A673 (cell line): ENCODE data around the gene LRRC15. TPM values are rescaled to one million over a fixed set of nuclear protein-coding genes. Genes with fewer than 3 reads are reported as not detected.

Experiments used
- BruUV-seq: library from RNA; stranded (reverse); fragments of 400-500 nt; replicated peaks from 2 replicates; lab custom pipeline; 2021; lab: Mats Ljungman, UMichigan
- CTCF ChIA-PET: fragments of 300-600 bp; sonication (Branson Sonifier 250); formaldehyde crosslinking; loops from one replicate; lab custom pipeline; 2022; ENCODE audit warnings: antibody characterized with exemption; lab: Charles Lee
- POLR2A ChIA-PET: fragments of 300-600 bp; sonication (Branson Sonifier 250); formaldehyde crosslinking; loops from one replicate; lab custom pipeline; 2022; ENCODE audit warnings: antibody characterized with exemption; ENCODE audit not compliant: low non-redundant PET; lab: Charles Lee
- DNase-seq: peaks from one replicate; pipeline ENCODE4 v3.0.0-alpha.2; 2015; ENCODE audit warnings: low spot score
- H3K27ac ChIP-seq: fragments of 200-600 bp; sonication (generic); 2 replicates; pipeline ENCODE4 v1.5.1; 2016; ENCODE audit warnings: mixed run types, low read depth, mild to moderate bottlenecking, mixed read lengths, antibody characterized with exemption, low read length; ENCODE audit not compliant: poor library complexity, severe bottlenecking
- H3K27me3 ChIP-seq: fragments of 200-600 bp; sonication (generic); replicated peaks from 2 replicates; pipeline ENCODE4 v1.6.1; 2017; ENCODE audit warnings: mixed run types, low read depth, mild to moderate bottlenecking, mixed read lengths, antibody characterized with exemption, low read length; ENCODE audit not compliant: insufficient read depth, poor library complexity
- H3K36me3 ChIP-seq: fragments of 200-600 bp; sonication (generic); 2 replicates; pipeline ENCODE4 v1.6.1; 2016; ENCODE audit warnings: mixed run types, mild to moderate bottlenecking, mixed read lengths, antibody characterized with exemption, low read length; ENCODE audit not compliant: insufficient read depth, poor library complexity, severe bottlenecking
- H3K4me1 ChIP-seq: fragments of 200-600 bp; sonication (generic); 2 replicates; pipeline ENCODE4 v1.6.1; 2017; ENCODE audit warnings: mixed run types, mild to moderate bottlenecking, mixed read lengths, antibody characterized with exemption, low read length; ENCODE audit not compliant: insufficient read depth, poor library complexity, severe bottlenecking
- H3K4me3 ChIP-seq: fragments of 200-600 bp; sonication (generic); 2 replicates; pipeline ENCODE4 v1.5.1; 2016; ENCODE audit warnings: low read depth, mixed run types, mild to moderate bottlenecking, mixed read lengths, low read length; ENCODE audit not compliant: poor library complexity, severe bottlenecking
- H3K9me3 ChIP-seq: fragments of 200-600 bp; sonication (generic); 2 replicates; pipeline ENCODE4 v1.6.1; 2016; ENCODE audit warnings: mixed run types, low read depth, mild to moderate bottlenecking, mixed read lengths, antibody characterized with exemption, low read length; ENCODE audit not compliant: poor library complexity, severe bottlenecking
- CTCF ChIP-seq: fragments of 300-800, 200-600 bp; sonication (generic); conservative IDR thresholded peaks from 2 replicates; pipeline ENCODE4 v1.5.1; 2017; ENCODE audit warnings: low read depth, mild to moderate bottlenecking, antibody characterized with exemption, low read length, moderate library complexity, mixed read lengths
- EZH2 ChIP-seq: fragments of 200-600 bp; sonication (generic); IDR thresholded peaks from 2 replicates; pipeline ENCODE4 v1.6.1; 2017; ENCODE audit warnings: borderline replicate concordance, low read depth, mild to moderate bottlenecking, mixed read lengths, antibody characterized with exemption, low read length; ENCODE audit not compliant: poor library complexity, severe bottlenecking
- intact Hi-C: fragments of 100-400 bp; cut with micrococcal nuclease; formaldehyde crosslinking; loops from one replicate; pipeline ENCODE4 v1.10.0; 2022; ENCODE audit not compliant: unreplicated experiment
- total RNA-seq: library from RNA; stranded (reverse); gene quantifications from 2 replicates; pipeline ENCODE4 v1.2.3, GENCODE V29; 2021

The LRRC15 gene
- total RNA-seq, 1 experiment from 2014 or later, result not detected

- intact Hi-C loops, result loop anchor here (10.0 kb wide), 1 partner anchor 307 kb away; no protein-coding TSS in a partner anchor
- no peak for DNase-seq
- Histone ChIP-seq H3K27ac (peak overlapping the region; percentile 21), H3K4me3 (no peak overlapping the region), H3K9me3 (no peaks in the 10 kb centered on the region), H3K36me3 (no peaks in the 10 kb centered on the region), H3K27me3 (no peaks in the 10 kb centered on the region), H3K4me1 (peaks cover 59% of the 10 kb centered on the region)
- BruUV-seq, result no TSS peak
- TF ChIP-seq EZH2 (no peak), CTCF (no peak)
- POLR2A ChIA-PET, result no interaction called here
- CTCF ChIA-PET, result no interaction called here
Observed at GRCh38 chr3:194312186-194312742, 57.3 kb downstream of the LRRC15 start.

- intact Hi-C loops, result loop anchor here (10.0 kb wide), 1 partner anchor 306 kb away; no protein-coding TSS in a partner anchor
- Histone ChIP-seq H3K4me1 (peaks cover 65% of the 10 kb centered on the region), H3K36me3 (no peaks in the 10 kb centered on the region), H3K27me3 (no peaks in the 10 kb centered on the region), H3K4me3 (no peak overlapping the region), H3K9me3 (no peaks in the 10 kb centered on the region), H3K27ac (no peak overlapping the region)
- BruUV-seq, result no TSS peak
- POLR2A ChIA-PET, result no interaction called here
- DNase-seq, result no peak
- TF ChIP-seq CTCF (no peak), EZH2 (no peak)
- CTCF ChIA-PET, result no interaction called here
Observed at GRCh38 chr3:194311000-194311399, 58.5 kb downstream of the LRRC15 start.

GRCh38 chr3:194310060-194310835 is 59.3 kb downstream of the LRRC15 start:
- BruUV-seq, result no TSS peak
- Histone ChIP-seq H3K4me1 (peaks cover 62% of the 10 kb centered on the region), H3K4me3 (no peak overlapping the region), H3K36me3 (no peaks in the 10 kb centered on the region), H3K9me3 (no peaks in the 10 kb centered on the region), H3K27ac (no peak overlapping the region), H3K27me3 (no peaks in the 10 kb centered on the region)
- no peak for TF ChIP-seq CTCF
- no peak for TF ChIP-seq EZH2
- ChIA-PET CTCF (no interaction called here), POLR2A (no interaction called here)
- no peak for DNase-seq
- intact Hi-C loops, result loop anchor here (10.0 kb wide), 1 partner anchor 305 kb away; no protein-coding TSS in a partner anchor
